ENCODE measurements around the gene EXT2.

DNA sequence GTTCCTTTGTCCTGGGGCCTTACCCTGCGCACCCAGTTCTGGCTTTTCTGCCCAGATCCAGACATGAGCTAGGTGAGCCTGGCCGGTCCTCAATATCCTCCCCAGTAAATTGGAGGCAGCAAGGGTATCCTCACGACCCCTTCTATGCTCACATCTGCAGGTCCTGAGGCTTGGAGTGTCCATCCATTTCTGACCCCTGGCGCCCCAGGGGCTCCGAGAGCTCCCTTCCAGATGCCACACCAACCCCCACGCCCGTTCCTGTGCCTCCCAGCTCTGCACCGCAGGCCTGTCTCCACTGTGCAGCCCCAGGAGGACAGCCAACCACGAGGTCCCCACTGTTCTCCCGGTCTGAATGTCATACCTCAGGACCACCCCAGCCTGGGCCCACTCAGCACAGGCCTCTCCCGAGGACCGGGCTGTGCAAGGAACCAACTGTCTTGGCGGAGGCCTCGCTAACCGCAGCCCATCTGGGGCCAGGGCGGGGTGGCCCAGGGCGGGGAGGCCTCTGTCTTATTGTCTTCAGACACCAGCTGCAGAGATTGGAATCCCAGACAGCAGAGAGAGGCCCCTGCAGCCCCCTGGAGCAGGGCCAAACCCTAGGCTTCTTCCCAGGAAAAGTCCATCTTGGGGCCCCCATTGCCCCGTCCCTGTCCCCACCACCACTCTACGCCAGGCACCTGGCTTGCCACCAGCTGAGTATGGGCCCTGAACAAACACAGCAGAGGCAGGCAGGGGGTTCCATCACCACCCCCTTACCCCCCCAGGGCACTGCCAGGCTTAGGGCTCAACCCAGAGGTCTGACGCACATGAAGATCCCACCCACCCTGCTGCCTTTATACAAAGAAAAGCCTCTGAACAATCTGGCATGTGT lies 175.2 kb downstream of the EXT2 start:
- TF ChIP-seq TARDBP (IDR thresholded peaks at IDR 0.05) (no peak), FOXM1 (IDR thresholded peaks at IDR 0.05; ENCODE audit: borderline replicate concordance) (no peak)

Measured in HEK293T (cell line).